HepG2 (cell line): ENCODE data around the gene CDK11B. TPM values are rescaled to one million over a fixed set of nuclear protein-coding genes. Genes with fewer than 3 reads are reported as not detected.

Source experiments
- BRD4 ChIP-seq: sonication (generic); formaldehyde crosslinking; IDR thresholded peaks from 2 replicates; pipeline ENCODE4 v1.4.0; 2020; ENCODE audit warnings: missing genetic modification reagents
- HNF4G ChIP-seq, 2 experiments: sonication (generic) in 1 of 2; formaldehyde crosslinking in 1 of 2; IDR thresholded peaks; 2 replicates each; pipeline versions ENCODE4 v1.4.0 to v1.6.1; 2011 to 2020; ENCODE audit warnings: borderline replicate concordance in 2 of 2, low read depth in 2 of 2, mild to moderate bottlenecking in 2 of 2, low read length in 1 of 2, missing genetic modification reagents in 1 of 2, moderate library complexity in 1 of 2
- MAF1 ChIP-seq: sonication (generic); formaldehyde crosslinking; IDR thresholded peaks from 2 replicates; pipeline ENCODE4 v1.5.0; 2020; ENCODE audit warnings: missing genetic modification reagents, borderline replicate concordance
- MBD4 ChIP-seq: IDR thresholded peaks from 2 replicates; pipeline ENCODE4 v1.6.1; 2012; ENCODE audit warnings: low read length, inconsistent platforms, borderline replicate concordance
- RBFOX2 ChIP-seq: fragments of 200-400 bp; formaldehyde crosslinking; IDR thresholded peaks from 2 replicates; pipeline ENCODE4 v1.6.1; 2017; ENCODE audit warnings: low read depth, mild to moderate bottlenecking, low read length
- REL ChIP-seq: sonication (generic); formaldehyde crosslinking; conservative IDR thresholded peaks from 2 replicates; pipeline ENCODE4 v1.8.0; 2022; ENCODE audit warnings: mild to moderate bottlenecking, missing genetic modification reagents, moderate library complexity
- SOX13 ChIP-seq, 3 experiments: fragments of 450-650 bp in 1 of 3; sonication (generic) in 1 of 3; formaldehyde crosslinking in 1 of 3; IDR thresholded peaks in 2 of 3; conservative IDR thresholded peaks in 1 of 3; 2 replicates each; pipeline versions ENCODE4 v1.5.0 to v1.6.1; 2016 to 2020; ENCODE audit warnings: antibody characterized with exemption in 1 of 3, mild to moderate bottlenecking in 1 of 3, missing compliant biosample characterization in 1 of 3, missing genetic modification reagents in 1 of 3, moderate library complexity in 1 of 3
- TCF7 ChIP-seq: sonication (generic); IDR thresholded peaks from 2 replicates; pipeline ENCODE4 v1.6.1; 2016; ENCODE audit warnings: antibody characterized with exemption, low read depth
- THAP11 ChIP-seq: IDR thresholded peaks from 2 replicates; pipeline ENCODE4 v1.6.1; 2016; ENCODE audit warnings: missing biosample characterization, missing genetic modification reagents
- TOPORS ChIP-seq: sonication (generic); formaldehyde crosslinking; IDR thresholded peaks from 2 replicates; pipeline ENCODE4 v1.8.0; 2023; ENCODE audit warnings: mild to moderate bottlenecking, missing genetic modification reagents
- ZC3H13 ChIP-seq: sonication (generic); formaldehyde crosslinking; IDR thresholded peaks from 2 replicates; pipeline ENCODE4 v1.8.1; 2023; ENCODE audit warnings: mild to moderate bottlenecking, missing genetic modification reagents, moderate library complexity
- ZFP62 ChIP-seq: sonication (generic); formaldehyde crosslinking; IDR thresholded peaks from 2 replicates; pipeline ENCODE4 v1.4.0; 2020; ENCODE audit warnings: missing genetic modification reagents
- ZMYM4 ChIP-seq: sonication (generic); formaldehyde crosslinking; IDR thresholded peaks from 2 replicates; pipeline ENCODE4 v1.8.1; 2023; ENCODE audit warnings: mild to moderate bottlenecking, missing genetic modification reagents
- ZNF230 ChIP-seq: sonication (generic); formaldehyde crosslinking; IDR thresholded peaks from 2 replicates; pipeline ENCODE4 v1.4.0; 2020; ENCODE audit warnings: mild to moderate bottlenecking, missing genetic modification reagents
- ZNF232 ChIP-seq: sonication (generic); formaldehyde crosslinking; IDR thresholded peaks from 2 replicates; pipeline ENCODE4 v1.4.0; 2020; ENCODE audit warnings: missing genetic modification reagents, borderline replicate concordance
- ZNF329 ChIP-seq: sonication (generic); formaldehyde crosslinking; IDR thresholded peaks from 2 replicates; pipeline ENCODE4 v1.9.0; 2021; ENCODE audit warnings: low read depth, mild to moderate bottlenecking, missing genetic modification reagents
- polyA plus RNA-seq, 8 experiments: library from polyadenylated mRNA; depleted of rRNA in 3 of 8; stranded (reverse) in 7 of 8; unstranded in 1 of 8; fragments of >200 nt; fragmentation: Illumina TruSeq in 4 of 8; extraction: Trizol in 4 of 8; gene quantifications; 2 replicates each; pipeline versions ENCODE4 v1.2.1 to v1.2.3, GENCODE V29; 2011 to 2016; ENCODE audit warnings: low read depth in 4 of 8, missing spikeins in 1 of 8, mixed read lengths in 1 of 8; ENCODE audit not compliant: insufficient read depth in 1 of 8
- total RNA-seq, 5 experiments: library from RNA; depleted of rRNA; stranded (reverse); fragments of >200 nt; fragmentation: Illumina TruSeq; extraction: Trizol; gene quantifications; 2 replicates each; pipeline ENCODE4 v1.2.3, GENCODE V29; 2016; ENCODE audit warnings: low read depth in 1 of 5
- TF ChIP-seq, protein P1 (sequence below): IDR thresholded peaks from 2 replicates; pipeline ENCODE4 v1.6.1; 2016; ENCODE audit warnings: missing compliant biosample characterization, missing genetic modification reagents, borderline replicate concordance
- TF ChIP-seq, protein P2 (sequence below): sonication (generic); formaldehyde crosslinking; IDR thresholded peaks from 2 replicates; pipeline ENCODE4 v1.4.0; 2020; ENCODE audit warnings: missing genetic modification reagents

CDK11B gene
- total and polyA plus RNA-seq, 2 of the 13 experiments (the other 11 are each of a cell fraction or from before 2014, with no cell fraction given): 3.6 to 15.1 TPM

DNA sequence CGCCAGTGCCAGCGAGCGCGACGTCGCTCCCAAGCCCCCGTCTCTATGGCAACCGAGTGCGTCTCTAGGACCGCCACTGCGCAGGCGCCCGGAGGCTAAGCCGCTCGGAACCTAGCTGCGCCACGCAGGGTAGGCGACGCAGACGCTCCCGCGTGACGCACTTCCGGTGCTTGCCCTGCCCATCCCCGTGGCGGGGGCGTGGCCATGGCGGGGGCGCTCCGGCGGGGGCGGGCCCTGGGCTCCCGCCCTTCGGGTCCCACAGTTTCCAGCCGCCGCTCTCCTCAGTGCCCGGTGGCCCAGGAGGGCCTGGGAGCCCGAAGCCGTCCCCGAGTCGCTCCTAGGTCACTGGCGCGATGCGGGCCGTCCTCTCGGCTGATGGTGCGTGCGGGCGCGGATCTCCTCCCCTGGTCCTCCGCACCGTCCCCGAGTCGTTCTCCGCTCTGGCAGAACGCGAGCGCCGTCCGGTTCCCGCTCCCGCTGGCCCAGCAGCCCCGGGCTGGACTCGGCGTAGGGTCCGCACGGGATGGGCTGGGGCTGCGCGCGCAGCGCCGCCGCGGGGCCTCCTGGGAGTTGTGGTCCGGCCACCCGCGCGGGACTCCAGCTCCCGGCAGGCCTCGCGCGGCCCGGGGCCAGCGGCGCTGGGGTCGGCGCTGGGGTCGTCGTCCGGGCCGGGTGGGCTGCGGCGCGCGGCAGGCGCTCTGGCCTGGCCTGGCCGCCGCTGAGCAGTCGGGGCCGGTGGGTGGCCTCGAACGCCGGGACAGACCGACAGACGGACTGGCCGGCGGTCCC is 43.4 kb downstream of the CDK11B start, which contains the start of gene MIB2 (continued):
- TF ChIP-seq HNF4G (IDR thresholded peaks at IDR 0.05; ENCODE audit: borderline replicate concordance, low read depth, low read length) (no peak; the same call in 1 of the 2 replicates), HNF4G (CRISPR knock-in tag; IDR thresholded peaks at IDR 0.05; ENCODE audit: borderline replicate concordance, low read depth) (peak; percentile 58; the same call in 1 of the 2 replicates), SOX13 (IDR thresholded peaks at IDR 0.05) (no peak), SOX13 (CRISPR knock-in tag; conservative IDR thresholded peaks at IDR 0.05 in 1 of 2, IDR thresholded peaks at IDR 0.05 in 1 of 2) (peak in 1 of 2 experiments; percentile 6; a peak in 1 of 4 replicates), THAP11 (CRISPR knock-in tag) (peak; percentile 96), ZNF329 (CRISPR knock-in tag) (0 out of 2 replicates have a peak, but pooled peaks have one; percentile 45), TCF7 (no peak), MAF1 (CRISPR knock-in tag) (peak; percentile 78; the same call in 1 of the 2 replicates), BRD4 (peak; percentile 81), ZFP62 (CRISPR knock-in tag) (no peak), MBD4 (no peak), REL (CRISPR knock-in tag) (peak; percentile 71; the same call in 1 of the 2 replicates), RBFOX2 (peak; percentile 97), ZNF232 (peak; percentile 90), ZNF230 (peak; percentile 95), ZMYM4 (peak; percentile 59; the same call in 1 of the 2 replicates), ZC3H13 (CRISPR knock-in tag) (peak; percentile 97), TOPORS (CRISPR knock-in tag) (0 out of 2 replicates have a peak, but pooled peaks have one; percentile 28)
- TF ChIP-seq, protein P1, sequence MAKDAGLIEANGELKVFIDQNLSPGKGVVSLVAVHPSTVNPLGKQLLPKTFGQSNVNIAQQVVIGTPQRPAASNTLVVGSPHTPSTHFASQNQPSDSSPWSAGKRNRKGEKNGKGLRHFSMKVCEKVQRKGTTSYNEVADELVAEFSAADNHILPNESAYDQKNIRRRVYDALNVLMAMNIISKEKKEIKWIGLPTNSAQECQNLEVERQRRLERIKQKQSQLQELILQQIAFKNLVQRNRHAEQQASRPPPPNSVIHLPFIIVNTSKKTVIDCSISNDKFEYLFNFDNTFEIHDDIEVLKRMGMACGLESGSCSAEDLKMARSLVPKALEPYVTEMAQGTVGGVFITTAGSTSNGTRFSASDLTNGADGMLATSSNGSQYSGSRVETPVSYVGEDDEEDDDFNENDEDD: peak; percentile 39; the same call in 1 of the 2 replicates
- TF ChIP-seq, protein P2, sequence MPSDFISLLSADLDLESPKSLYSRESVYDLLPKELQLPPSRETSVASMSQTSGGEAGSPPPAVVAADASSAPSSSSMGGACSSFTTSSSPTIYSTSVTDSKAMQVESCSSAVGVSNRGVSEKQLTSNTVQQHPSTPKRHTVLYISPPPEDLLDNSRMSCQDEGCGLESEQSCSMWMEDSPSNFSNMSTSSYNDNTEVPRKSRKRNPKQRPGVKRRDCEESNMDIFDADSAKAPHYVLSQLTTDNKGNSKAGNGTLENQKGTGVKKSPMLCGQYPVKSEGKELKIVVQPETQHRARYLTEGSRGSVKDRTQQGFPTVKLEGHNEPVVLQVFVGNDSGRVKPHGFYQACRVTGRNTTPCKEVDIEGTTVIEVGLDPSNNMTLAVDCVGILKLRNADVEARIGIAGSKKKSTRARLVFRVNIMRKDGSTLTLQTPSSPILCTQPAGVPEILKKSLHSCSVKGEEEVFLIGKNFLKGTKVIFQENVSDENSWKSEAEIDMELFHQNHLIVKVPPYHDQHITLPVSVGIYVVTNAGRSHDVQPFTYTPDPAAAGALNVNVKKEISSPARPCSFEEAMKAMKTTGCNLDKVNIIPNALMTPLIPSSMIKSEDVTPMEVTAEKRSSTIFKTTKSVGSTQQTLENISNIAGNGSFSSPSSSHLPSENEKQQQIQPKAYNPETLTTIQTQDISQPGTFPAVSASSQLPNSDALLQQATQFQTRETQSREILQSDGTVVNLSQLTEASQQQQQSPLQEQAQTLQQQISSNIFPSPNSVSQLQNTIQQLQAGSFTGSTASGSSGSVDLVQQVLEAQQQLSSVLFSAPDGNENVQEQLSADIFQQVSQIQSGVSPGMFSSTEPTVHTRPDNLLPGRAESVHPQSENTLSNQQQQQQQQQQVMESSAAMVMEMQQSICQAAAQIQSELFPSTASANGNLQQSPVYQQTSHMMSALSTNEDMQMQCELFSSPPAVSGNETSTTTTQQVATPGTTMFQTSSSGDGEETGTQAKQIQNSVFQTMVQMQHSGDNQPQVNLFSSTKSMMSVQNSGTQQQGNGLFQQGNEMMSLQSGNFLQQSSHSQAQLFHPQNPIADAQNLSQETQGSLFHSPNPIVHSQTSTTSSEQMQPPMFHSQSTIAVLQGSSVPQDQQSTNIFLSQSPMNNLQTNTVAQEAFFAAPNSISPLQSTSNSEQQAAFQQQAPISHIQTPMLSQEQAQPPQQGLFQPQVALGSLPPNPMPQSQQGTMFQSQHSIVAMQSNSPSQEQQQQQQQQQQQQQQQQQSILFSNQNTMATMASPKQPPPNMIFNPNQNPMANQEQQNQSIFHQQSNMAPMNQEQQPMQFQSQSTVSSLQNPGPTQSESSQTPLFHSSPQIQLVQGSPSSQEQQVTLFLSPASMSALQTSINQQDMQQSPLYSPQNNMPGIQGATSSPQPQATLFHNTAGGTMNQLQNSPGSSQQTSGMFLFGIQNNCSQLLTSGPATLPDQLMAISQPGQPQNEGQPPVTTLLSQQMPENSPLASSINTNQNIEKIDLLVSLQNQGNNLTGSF (CRISPR knock-in tag): peak; percentile 25; the same call in 1 of the 2 replicates
